ENCODE results near the gene SYK.
"Not testable (repeated sequence)": the region's sequence is repeated elsewhere in the genome, so short reads cannot be mapped to it uniquely, and the experiment has no call there.

Gene SYK
- total RNA-seq, result 3.4 to 28.4 reads per million in 2 donors

DNA sequence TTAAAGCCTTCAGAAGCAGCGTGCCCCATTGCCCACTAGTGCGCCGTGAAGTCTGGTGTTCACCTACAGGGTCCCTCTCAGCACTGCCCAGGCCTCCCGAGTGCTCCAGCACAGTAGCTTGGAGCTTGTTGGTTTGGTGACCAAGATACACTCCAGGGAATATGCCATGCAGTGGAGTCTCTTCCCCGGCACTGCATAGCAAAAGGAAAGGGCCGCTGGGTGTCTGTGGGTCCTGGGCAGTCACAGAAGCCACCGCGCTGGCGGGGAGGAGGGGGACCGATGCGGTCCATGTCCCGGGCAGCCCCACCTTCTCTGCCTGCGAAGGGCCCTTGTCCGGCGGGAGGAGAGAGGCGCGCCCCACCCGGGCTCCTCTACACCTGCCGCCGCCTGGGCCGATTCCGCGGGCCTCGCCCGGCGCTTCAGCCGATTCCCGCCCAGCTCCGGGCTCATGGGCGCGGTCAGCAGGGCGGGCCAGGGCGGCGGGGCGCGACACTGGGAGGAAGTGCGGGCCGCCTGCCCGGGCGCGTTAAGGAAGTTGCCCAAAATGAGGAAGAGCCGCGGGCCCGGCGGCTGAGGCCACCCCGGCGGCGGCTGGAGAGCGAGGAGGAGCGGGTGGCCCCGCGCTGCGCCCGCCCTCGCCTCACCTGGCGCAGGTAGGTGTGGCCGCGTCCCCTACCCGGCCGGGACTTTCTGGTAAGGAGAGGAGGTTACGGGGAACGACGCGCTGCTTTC, at the start of gene SYK:
SYK (plus strand) TSS at position 579 of the 732 bp plus-strand sequence. CDS start 42,080 bp downstream, outside the sequence.
- no peak for DNase-seq

DNA sequence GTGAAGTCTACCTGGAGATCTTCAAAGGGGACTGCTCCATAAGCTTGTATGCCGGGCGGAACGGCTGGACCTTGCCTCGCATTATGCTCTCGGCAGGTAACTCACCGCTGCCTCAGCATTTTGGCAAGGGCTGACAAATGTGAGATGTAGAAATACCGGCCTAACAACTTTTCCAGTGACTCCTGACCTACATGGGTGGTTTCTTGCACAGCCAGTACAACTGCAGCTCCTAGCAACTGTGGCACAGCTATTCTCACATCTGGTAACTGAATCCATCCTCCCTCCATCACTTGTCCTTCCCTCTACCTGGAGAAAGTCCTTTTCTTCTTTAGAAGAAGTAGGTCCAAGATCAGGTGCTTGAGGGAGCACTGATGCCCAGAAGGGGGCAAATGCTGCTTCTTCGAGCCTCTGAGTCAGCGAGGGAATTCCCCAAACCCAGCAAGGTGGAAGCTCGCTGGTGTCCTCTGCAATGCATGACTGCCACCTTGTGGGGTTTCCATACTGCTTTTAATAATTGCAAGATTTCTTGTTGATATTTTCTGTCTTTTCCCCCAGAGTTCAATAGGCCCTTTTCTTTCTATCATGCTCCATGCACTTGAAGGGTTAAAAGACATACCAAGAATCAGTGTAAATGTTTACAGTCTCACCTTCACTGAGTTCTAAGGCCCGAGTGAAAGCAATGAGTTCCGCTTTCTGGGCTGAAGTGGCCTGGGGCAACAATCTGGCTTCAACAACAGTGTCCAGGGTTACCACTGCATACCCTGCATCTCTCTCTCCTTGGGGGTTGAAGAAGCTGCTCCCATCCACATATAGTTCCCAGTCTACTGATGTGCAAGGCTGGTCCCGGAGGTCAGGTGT, 45.9 kb upstream of the SYK start:
- DNase-seq, result not testable (repeated sequence)

DNA sequence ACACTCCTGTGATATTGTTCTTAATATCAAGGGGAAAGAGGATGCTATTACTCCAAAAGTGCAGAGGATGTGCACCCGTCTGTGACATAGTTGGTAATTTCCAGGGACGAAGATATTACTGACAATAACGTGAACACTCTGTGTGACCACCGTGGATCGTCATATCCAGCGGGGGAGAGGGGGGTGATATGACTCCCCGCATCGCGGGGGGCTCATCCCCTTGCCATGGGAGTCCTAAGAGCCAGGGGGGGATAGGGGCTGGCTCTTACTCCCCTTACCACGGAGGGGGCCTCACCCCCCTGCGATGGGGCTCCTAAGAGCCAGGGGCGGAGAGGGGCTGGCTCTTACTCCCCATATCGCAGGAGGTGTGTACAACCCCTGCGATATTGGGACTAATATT, 41.0 kb upstream of the SYK start:
- not testable (repeated sequence) for DNase-seq

DNA sequence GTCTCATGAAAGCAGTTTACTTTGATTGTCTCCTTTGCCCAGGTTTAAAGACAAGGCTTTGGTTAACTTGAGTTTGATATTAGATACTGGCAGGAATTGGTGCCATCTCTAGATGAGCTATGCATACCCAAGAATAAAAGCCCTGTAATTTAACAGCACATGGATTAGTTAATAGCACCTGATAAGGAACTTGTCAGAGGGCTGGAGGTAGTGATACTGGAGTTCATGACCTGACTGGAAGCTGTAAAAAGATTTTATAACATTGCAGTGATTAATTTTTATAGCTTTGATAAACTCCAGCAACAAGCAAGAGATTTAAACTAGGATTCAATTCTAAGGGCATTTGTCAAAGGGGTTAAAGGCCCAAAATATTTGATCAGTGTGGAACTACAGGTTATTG, 34.9 kb upstream of the SYK start:
- DNase-seq, result no peak

DNA sequence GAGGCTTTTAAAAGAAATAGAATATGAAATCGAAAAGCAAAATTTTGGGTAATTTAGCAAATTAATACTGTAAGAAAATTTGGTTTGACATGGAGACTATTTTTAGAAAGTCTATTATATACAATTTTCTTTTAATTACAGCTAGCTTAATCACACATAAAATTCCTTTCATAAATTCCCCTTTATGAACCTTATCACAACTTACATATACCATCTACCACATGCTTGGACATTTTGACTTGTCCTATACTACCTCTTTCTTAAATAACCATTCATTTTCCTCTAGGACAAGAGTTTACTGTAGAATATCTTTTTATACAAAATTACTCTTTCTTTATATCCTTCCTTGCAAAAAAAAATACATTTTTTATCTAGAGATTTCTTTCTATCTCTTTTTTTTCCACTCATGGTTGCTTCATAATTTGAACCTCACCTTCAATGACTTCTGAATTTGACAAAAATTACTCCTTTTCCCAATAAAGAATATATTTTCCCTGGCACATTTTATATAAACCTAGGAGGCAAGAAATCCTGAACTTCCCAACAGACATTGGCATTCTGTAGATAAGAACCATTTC, 34.0 kb upstream of the SYK start:
- DNase-seq, result no peak

DNA sequence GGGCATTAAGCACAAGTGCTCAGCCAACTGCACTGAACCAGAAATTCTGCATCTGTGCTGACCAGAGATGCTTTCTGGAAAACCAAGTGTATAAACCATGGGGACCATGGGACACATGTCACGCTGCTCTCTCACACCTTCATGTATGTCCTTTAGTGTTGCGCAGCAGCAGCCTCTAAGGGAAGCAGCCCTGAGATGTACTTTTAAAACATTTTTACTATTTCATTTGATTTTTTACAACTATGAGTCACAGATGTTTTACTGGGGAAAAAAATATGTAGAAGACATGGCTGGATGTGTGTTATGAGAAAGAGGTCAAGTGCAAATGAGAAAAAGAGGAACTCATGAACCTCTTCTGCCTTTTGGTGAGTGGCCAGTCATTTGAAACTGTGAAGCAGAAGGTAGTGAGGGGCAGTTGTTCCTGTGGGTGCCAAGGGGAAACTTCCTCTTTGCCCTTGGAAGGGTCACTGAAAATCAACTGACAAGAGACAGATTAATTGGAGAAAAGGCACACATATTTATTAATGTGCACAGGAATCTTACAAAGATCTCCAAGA, 31.4 kb upstream of the SYK start:
- DNase-seq, result no peak

DNA sequence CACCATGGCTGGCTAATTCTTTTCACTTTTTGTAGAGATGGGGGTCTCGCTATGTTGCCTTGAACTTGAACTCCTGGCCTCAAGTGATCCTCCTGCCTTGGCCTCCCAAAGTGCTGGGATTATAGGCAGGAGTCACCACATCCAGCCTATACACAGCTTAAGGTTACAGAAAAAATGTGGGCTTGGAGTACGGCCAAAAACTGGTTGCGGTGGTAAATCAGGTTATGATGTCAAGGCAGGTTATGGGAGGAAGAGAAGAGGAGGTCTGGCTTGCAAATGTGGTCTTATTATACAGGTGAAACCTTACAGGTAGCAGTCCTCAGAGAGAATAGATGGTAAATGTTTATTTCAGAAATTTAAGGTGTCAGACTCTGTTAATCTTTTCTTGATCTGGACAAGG, 30.7 kb upstream of the SYK start:
- DNase-seq, result no peak

DNA sequence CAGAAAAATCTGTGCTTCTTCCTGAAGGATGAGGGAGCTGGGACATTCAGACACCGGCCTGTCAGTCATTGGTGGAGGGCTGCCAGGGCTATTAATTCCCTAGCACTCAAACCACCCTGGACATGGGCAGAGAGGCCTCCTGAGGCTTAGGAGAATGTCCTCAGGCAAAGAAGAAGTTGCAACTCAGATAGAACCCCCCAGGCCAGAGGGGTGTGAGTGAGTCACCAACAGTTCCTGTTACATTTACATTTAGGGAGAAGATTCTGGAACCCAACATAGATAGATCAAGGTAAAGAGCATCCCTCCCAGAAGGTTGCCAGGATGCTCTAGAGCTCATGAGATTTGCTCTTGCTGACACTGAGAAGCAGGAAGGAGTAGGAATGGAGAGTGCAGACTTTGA, 29.2 kb upstream of the SYK start:
- DNase-seq, result no peak

DNA sequence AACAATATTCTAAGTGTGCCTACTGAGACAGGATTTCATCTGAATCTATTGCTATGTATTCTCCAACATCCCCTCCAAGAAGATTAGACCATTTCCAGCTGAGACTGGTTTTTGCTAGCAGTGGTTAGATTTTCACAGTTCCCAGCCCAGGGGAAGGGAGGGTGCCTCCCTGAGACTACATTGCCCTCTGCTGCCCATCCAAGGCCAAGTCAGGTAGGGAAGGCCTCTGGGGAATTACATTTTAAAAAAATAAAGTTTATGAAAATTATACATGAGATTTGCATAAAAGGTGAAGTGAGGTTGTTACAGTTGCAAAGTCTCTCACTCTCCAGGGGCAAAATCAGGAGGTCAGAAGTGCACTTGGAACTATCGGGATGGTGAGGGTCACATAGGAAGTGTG, 28.0 kb upstream of the SYK start:
- no peak for DNase-seq

DNA sequence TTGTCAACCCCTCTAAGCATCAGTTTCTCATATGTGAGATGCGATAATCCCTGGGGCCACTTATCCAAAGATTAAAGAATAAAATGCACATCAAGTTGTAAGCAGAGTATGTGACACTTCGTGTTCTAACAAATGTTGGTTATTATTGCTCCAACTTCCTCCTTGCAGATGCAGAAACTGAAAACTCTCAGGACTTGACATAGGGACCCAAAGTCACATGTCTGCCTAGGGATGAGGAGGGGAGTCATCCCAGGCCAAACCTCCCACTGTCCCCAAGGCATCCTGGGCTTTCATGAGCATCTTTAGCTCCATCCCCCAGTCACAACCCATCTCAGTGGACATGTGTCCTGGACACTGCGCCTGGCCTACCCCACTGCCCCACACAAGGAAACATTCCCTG, 27.5 kb upstream of the SYK start:
- DNase-seq, result no peak

DNA sequence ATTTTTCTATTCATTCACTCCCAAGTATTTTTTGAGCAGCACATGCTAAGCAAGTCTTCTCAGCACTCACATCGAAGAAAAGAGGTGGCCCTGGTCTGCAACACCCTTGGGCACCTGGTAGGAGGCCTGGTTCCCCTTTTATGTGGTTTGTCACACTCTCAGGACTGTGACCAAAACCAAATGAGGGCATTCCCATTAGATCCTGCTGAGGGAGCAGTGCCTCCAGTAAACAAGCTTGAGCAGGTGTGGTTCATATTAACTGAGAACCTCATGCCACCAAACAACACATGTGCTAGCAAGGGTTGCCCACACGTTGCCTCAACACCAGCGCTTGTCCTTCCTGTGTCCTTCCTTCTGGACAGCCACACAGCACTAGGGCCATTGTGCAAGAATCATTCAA, 26.9 kb upstream of the SYK start:
- DNase-seq, result no peak

DNA sequence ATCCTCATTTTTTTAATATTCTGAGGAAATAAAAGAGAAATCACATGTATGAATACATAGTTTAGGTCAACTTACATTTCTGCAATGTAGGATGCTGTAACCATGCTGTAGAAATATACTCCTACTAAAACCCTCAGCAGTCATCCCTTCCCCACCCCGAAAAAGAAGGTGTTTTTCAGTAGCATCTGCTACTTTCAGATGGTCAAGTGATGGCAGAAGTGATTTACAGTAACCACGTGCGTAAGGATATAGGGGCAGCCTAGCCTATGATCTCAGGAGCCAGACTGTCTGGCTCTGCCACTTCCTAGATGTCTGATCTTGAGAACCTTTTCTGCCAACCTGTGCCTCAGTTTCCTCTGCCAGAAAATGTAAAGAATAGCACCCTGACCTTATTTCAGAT, 26.0 kb upstream of the SYK start:
- no peak for DNase-seq

DNA sequence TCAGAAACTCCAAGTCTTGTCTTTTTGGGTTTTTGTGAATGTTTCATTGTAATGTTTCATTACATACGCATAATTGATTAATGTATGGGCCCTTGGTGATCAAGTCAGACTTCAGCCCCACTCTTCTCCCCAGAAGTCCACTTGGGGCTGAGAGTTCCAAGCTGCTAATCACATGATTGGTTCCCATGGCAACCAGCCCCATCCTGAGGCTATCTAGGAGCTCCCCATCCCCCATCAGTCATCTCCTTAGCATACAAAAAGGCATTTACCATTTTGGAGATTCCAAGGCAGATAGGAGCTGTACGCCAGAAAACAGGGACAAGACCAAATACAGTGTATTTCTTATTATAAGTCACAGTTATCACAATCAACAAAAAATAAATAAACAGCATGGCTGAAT, 22.9 kb upstream of the SYK start:
- DNase-seq, result no peak

DNA sequence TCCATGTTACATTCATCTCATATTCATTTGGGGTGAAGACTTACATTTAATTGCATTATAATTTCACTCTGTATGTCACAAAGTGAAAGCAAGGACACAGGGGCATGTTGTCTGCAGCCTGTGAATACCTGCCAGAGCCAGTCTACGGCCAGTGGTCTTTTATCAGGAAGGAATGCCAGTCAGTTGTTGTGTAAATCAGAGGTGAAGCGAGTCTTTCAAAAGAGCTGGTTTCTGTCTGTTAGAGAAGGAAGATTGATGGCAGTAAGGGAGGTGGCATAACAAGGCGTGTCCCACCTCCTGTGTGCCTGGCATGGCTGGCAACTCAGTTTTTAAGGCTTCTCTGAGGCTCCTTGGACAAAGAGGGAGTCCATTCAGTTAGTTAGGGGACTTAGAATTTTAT, 18.1 kb upstream of the SYK start:
- no peak for DNase-seq

DNA sequence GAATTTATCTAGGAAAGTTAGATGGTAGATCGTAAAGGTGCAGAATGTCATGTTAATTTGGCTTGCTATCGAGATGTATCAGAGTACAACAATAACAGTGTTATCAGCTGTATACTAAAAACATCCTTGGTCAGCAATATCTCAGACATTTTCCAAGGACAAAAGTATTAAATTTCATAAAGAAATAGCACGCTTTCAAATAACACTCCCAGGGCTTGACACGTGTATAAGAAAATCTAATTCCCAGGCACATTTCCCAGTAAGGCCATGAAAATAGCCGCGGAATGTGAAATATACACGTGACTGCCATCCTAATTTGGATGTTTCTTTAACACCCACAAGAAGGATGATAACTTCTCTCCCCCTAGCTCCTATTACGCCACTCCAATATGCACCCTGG, 17.7 kb upstream of the SYK start:
- DNase-seq, result no peak

DNA sequence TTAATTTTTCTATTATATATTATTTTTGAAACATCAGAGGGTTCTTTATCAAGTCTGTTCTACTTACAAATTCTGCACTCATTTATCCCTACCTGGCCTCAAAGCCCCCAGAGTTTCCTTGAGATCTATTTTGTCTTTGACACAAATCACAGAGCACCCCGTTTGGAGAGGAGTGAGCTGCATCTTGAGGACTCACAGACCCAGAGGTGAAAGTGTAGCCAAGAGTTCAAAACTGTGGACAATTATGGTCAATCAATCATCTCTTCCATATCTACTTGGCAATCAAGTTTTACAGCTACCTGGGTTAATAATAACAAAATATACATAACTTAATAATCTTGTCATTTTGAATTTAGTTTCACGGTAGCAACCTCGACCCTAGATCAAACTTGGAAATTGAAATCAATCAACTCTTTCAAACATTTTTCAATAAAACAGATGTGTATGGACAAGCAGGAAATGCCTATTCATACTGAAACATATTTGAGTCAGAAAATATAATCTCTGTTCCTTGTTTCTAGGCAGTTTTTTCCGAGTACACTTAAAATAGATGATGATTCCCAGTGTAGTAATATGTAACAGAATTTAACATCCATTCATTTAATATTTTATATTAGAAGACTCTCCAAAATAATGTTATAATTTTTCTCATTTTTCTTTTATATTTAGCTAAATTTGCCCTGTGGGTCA, 13.7 kb upstream of the SYK start:
- no peak for DNase-seq

DNA sequence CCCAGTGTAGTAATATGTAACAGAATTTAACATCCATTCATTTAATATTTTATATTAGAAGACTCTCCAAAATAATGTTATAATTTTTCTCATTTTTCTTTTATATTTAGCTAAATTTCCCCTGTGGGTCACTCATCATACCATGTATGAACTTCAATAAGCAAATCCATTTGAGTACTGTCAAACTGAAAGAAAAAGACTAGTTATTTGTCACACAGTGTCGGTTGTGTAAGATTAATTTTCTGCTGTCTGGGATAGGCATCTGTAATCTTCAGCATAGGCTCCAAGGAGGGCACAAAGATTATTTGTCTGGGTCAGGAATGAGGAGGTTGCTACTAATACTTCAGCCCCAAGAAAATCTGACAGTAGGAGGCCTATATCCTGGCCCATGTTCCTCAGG, 13.1 kb upstream of the SYK start:
- not testable (repeated sequence) for DNase-seq

DNA sequence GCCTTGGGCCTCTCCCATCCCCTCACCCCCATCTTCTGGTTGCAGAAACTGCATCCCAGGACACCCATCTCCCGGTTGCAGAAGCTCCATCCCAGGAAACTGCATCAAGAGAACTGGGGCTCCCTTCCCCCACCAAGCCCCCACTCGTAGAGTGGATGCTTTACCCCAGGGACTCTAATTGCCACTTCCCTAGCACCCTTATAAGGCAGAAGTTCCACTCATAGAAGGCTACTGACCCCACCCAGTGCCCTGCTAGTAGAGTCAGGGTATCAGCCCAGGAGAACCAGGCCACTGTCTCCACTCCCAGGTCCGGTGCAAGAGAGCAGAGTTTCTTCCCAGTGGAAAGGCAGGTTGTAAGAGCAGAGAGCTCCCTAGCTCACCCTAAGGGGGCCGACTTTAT, 12.2 kb upstream of the SYK start:
- no peak for DNase-seq

DNA sequence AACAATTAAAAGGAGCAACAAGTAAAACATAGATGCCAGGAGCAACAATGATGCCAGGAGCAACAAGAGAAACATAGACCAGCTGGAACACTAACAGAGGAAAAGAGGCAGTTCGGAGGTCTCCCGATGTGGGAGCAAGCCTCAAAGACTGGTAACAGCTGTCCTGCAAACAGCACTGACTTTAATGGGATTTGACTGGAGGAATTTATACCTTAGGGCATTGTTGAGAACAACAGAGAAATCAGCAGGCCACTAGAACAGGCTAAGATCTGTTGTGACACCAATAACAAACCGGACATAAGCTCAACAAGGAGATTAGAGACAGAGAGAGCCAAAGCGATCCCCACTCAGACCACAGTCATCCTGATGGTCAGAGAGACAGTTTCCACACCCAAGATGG, 11.8 kb upstream of the SYK start:
- no peak for DNase-seq

DNA sequence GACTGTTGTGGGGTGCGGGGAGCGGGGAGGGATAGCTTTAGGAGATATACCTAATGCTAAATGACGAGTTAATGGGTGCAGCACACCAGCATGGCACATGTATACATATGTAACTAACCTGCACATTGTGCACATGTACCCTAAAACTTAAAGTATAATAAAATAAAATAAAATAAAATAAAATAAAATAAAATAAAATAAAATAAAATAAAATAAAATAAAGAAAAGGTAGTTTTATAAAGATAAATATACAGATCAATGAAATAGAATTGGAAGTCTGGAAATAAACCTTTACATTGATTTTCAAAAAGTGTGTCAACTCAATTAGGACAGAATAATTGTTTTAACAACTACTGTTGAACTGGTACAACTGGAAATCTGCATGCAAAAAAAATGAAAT, 8.6 kb upstream of the SYK start:
- DNase-seq, result not testable (repeated sequence)

DNA sequence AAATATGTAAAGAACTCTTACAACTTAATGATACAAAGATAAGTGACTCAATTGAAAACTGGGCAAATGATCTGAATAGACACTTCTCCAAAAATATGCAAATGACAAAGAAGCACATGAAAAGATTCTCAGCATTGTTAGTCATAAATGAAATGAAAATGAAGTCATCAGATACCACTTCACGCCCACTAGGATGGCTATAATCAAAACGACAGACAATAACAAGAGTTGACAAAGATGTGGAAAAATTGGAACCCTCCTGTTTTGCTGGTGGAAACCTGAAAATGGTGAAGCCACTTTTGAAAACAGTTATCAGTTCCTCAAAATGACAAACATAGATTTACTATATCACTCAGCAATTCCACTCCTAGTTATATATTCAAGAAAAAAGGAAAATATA, 7.9 kb upstream of the SYK start:
- DNase-seq, result no peak

DNA sequence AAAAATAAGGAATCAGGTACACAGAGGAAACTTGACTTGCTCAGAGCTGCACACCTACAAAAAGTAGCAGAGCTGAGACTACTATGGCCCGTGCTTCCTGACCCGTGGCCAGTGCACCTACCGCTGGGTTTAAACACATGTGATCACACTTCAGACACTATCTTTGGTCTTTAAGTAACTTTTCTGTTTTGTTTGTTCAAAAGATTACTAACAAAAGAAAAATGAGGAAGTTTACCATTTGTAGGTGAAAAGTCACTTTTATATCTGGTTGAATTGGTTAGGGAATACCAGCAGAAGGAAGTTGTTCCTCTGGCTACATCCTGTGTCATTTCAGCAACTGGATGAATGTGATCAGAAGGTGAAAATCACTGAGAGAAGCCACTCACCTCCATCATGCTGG, 6.5 kb upstream of the SYK start:
- no peak for DNase-seq

DNA sequence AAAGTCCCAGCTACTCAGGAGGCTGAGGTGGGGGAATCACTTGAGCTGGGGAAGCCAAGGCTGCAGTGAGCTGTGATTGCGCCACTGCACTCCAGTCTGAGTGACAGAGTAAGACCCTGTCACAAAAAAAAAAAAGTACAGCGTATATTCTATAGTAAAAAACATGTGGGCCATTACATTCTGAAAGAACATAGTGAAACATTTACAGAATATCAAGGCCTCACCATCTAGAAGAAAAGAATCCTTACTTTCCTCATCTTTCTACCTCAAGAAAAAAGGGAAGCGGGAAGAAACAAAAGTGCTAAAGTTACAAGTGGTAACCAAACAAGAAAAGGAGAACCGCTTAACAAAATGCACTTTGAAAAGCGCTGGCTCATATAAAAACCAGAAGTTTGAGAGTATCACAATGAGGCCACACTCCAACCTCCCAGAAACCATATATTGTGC, 5.7 kb upstream of the SYK start:
- no peak for DNase-seq

Measured in activated gamma-delta T cell (primary cell).